ENCODE measurements around the gene RPL10.

RPL10 gene

GRCh38 chrX:154398668-154399526, 720 bp downstream of the RPL10 start:
- TF ChIP-seq RAD21 (IDR thresholded peaks at IDR 0.05; ENCODE audit: low read depth) (peak; percentile 15; the same call in 1 of the 2 replicates), FOXM1 (IDR thresholded peaks at IDR 0.05; ENCODE audit: borderline replicate concordance, low read depth) (no peak), NFIC (IDR thresholded peaks at IDR 0.05) (no peak)
- TF ChIP-seq, protein P1, sequence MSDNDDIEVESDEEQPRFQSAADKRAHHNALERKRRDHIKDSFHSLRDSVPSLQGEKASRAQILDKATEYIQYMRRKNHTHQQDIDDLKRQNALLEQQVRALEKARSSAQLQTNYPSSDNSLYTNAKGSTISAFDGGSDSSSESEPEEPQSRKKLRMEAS (IDR thresholded peaks at IDR 0.05): peak; percentile 82

- TF ChIP-seq, protein P1 (IDR thresholded peaks at IDR 0.05): no peak
- TF ChIP-seq CEBPB (IDR thresholded peaks at IDR 0.05): no peak
- no peak for TF ChIP-seq FOXM1 (IDR thresholded peaks at IDR 0.05; ENCODE audit: borderline replicate concordance, low read depth)
- TF ChIP-seq, protein P2, sequence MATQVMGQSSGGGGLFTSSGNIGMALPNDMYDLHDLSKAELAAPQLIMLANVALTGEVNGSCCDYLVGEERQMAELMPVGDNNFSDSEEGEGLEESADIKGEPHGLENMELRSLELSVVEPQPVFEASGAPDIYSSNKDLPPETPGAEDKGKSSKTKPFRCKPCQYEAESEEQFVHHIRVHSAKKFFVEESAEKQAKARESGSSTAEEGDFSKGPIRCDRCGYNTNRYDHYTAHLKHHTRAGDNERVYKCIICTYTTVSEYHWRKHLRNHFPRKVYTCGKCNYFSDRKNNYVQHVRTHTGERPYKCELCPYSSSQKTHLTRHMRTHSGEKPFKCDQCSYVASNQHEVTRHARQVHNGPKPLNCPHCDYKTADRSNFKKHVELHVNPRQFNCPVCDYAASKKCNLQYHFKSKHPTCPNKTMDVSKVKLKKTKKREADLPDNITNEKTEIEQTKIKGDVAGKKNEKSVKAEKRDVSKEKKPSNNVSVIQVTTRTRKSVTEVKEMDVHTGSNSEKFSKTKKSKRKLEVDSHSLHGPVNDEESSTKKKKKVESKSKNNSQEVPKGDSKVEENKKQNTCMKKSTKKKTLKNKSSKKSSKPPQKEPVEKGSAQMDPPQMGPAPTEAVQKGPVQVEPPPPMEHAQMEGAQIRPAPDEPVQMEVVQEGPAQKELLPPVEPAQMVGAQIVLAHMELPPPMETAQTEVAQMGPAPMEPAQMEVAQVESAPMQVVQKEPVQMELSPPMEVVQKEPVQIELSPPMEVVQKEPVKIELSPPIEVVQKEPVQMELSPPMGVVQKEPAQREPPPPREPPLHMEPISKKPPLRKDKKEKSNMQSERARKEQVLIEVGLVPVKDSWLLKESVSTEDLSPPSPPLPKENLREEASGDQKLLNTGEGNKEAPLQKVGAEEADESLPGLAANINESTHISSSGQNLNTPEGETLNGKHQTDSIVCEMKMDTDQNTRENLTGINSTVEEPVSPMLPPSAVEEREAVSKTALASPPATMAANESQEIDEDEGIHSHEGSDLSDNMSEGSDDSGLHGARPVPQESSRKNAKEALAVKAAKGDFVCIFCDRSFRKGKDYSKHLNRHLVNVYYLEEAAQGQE (IDR thresholded peaks at IDR 0.05; ENCODE audit: low read depth): no peak
- no peak for TF ChIP-seq EGR1 (IDR thresholded peaks at IDR 0.05)
- no peak for TF ChIP-seq TAF1 (IDR thresholded peaks at IDR 0.05; ENCODE audit: low read depth)
- TF ChIP-seq TCF12 (IDR thresholded peaks at IDR 0.05; ENCODE audit: low read depth): no peak
- TF ChIP-seq YY1 (IDR thresholded peaks at IDR 0.05; ENCODE audit: low read depth): no peak
- TF ChIP-seq EP300 (IDR thresholded peaks at IDR 0.05; ENCODE audit: borderline replicate concordance): no peak
- no peak for TF ChIP-seq ZBTB7A (IDR thresholded peaks at IDR 0.05; ENCODE audit: low read depth)
- TF ChIP-seq, protein P3, sequence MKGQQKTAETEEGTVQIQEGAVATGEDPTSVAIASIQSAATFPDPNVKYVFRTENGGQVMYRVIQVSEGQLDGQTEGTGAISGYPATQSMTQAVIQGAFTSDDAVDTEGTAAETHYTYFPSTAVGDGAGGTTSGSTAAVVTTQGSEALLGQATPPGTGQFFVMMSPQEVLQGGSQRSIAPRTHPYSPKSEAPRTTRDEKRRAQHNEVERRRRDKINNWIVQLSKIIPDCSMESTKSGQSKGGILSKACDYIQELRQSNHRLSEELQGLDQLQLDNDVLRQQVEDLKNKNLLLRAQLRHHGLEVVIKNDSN (IDR thresholded peaks at IDR 0.05): no peak
Measured at GRCh38 chrX:154399527-154400368, 1.6 kb downstream of the RPL10 start.

GRCh38 chrX:154401045-154401799, 3.0 kb downstream of the RPL10 start:
- TF ChIP-seq, protein P2 (IDR thresholded peaks at IDR 0.05; ENCODE audit: low read depth): no peak
- 0 out of 2 replicates have a peak, but pooled peaks have one; percentile 4 for TF ChIP-seq TEAD4 (IDR thresholded peaks at IDR 0.05)

GRCh38 chrX:154401918-154402621, 3.9 kb downstream of the RPL10 start:
- TF ChIP-seq RAD21 (IDR thresholded peaks at IDR 0.05; ENCODE audit: low read depth) (no peak), EP300 (IDR thresholded peaks at IDR 0.05; ENCODE audit: borderline replicate concordance) (no peak), CEBPB (IDR thresholded peaks at IDR 0.05) (no peak), ZBTB7A (IDR thresholded peaks at IDR 0.05; ENCODE audit: low read depth) (no peak), CREB1 (IDR thresholded peaks at IDR 0.05; ENCODE audit: low read depth) (no peak), TAF1 (IDR thresholded peaks at IDR 0.05; ENCODE audit: low read depth) (no peak), TCF12 (IDR thresholded peaks at IDR 0.05; ENCODE audit: low read depth) (no peak), TEAD4 (IDR thresholded peaks at IDR 0.05) (no peak), YY1 (IDR thresholded peaks at IDR 0.05; ENCODE audit: low read depth) (no peak), EGR1 (IDR thresholded peaks at IDR 0.05) (no peak), FOXM1 (IDR thresholded peaks at IDR 0.05; ENCODE audit: borderline replicate concordance, low read depth) (no peak), NFIC (IDR thresholded peaks at IDR 0.05) (no peak)
- TF ChIP-seq, protein P1 (IDR thresholded peaks at IDR 0.05): no peak
- TF ChIP-seq, protein P3 (IDR thresholded peaks at IDR 0.05): no peak
